Hematopoietic multipotent progenitor cell treated with erythropoietin and hydrocortisone succinate and interleukin-3 and kit ligand, for 15 days (in vitro differentiated cells): ENCODE measurements around the gene SPATA2L.

Experiments
- DNase-seq: peaks from one replicate; pipeline ENCODE4 v3.0.0-alpha.2; 2015; ENCODE audit warnings: low spot score

Gene SPATA2L

DNA sequence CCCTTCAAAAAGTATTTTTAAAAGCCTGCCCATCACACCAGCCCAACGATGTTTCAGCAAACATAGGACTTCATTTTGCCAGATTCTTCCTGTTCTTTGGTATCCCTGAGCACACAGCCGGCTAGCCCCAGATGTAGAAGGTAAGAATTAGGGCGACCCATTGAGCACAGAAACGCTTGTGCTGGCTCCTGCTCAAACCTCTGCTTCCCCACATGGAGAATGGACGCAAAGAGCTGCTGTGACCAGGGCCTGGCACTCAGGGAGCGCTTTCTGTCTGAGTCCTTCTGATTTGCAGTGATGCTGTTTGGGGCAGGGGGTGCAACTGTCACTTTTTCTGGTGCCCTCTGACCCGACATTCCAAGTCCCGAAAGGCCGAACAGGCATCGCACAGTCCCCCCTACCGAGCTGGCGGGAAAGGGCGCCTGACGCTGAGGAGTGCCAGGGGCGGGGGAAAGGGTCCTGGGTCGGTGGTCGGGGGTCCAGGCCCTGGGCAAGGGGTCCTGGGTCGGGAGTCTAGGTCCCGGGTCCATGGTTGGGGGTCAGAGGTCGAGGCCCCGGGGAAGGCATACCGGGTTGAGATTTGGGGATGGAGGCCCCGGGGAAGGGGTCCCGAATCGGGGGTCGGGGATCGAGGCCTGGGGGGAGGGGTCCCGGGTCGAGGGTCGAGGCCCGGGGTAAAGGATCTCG is 44.9 kb downstream of the SPATA2L start:
- no peak for DNase-seq

DNA sequence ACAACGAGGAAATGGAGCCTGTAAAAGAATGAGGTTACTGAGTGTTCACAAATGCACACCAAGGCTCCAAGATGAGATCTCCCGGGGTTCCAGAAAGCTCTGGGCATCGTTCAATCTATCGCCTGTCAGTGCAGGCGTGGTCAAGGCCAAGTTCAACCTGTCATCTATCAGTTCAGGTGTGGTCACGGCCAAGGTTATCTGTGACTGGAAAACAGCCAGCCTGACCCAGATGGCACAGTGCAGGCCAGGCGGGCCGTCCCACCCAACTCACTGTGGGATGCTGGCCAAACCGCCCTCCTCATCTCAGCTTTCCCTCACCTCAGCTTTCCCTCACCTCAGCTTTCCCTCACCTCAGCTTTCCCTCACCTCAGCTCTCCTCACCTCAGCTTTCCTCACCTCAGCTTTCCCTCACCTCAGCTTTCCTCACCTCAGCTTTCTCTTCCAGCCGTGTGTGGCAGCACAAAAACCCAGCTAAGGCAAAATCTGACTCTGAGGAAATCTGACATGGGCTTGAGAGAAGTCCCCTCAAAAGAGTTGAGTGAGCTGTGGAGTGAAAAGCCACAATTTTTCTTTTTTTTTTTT is 46.4 kb downstream of the SPATA2L start:
- no peak for DNase-seq

DNA sequence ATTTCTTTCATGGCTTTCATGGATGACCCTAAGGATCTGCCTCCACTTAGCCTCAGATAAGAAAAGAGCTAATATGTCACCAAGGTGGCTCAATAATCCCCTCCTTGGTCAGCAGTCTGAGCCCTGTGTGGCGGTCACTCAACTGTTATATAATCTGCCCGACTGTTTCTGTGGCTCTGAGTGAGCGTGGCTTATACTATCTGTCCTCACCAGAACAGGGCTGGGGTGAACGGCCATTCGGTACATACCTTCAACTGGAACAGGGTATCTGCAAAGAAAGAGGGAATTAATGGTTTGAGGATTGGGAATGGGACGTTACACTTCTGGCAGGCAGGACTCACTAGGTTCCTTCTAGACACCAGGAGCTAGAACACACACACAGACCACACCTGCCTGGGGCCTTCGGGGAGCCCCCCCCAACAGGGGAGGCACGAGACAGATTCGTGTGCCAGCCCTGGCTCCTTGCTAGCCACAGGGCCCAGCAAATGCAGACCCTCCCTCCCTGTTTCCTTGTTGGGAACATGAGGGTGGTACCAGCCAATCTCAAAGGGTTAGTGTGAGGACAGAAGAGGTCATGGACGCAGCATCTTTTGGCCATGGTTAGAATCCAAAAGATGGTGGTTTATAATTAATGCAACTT is 47.7 kb downstream of the SPATA2L start:
- DNase-seq: no peak

DNA sequence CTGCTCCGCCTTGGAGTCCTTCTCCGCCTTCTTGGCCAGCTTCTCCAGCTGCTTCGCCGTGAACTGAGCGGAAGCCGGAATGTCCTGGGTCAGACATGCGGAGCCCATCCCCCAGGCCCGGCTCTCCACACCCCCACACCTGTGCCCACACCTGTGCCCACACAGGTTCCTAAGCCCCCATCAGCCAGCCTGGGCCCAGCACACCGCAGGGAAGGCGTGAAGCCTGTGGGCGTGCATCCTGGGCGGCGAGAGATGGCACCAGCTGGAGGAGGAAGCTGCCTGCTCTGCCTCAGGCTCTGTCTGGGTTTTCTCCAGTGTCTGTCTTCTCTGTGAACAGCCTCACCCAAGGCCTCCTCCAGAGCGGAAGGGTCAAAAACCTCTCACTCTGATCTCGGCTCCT is 49.9 kb downstream of the SPATA2L start:
- DNase-seq: no peak

DNA sequence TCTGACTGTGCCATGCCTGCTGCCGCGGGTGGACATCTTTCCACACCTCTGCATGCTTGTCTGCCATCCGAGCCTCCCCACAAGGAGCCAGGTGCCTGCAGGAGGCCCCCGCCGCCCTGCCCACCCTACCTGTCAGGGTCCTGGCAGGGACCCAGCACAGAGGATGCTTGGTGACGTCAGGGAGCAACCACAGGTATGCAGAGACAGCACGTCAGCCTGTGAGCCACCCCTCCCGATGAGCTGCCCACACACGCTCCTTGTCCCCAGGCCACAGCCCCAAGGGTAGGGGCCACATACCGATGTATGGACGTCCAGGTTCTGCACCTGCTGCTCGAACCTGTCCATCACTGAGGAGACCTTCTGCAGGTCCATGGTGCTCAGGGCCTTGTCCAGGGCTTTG is 54.6 kb downstream of the SPATA2L start:
- DNase-seq: no peak
